IPS DF 6.9 (cell line): ENCODE results near the gene HLA-DRA.

ENCODE experiments used
- DNase-seq: peaks from one replicate; pipeline ENCODE4 v3.0.0-alpha.2; 2013; ENCODE audit warnings: low read depth, low spot score
- H3K27ac ChIP-seq: one replicate; pipeline ENCODE4 v1.5.1; 2013; ENCODE audit warnings: low read length, control low read depth
- H3K27me3 ChIP-seq: 2 replicates; pipeline ENCODE4 v1.6.1; 2013; ENCODE audit warnings: mild to moderate bottlenecking, low read length; ENCODE audit not compliant: control insufficient read depth, insufficient read depth
- H3K36me3 ChIP-seq: 2 replicates; pipeline ENCODE4 v1.6.1; 2013; ENCODE audit warnings: low read length; ENCODE audit not compliant: control insufficient read depth, insufficient read depth
- H3K4me1 ChIP-seq: 2 replicates; pipeline ENCODE4 v1.6.1; 2013; ENCODE audit warnings: low read length; ENCODE audit not compliant: control insufficient read depth, insufficient read depth
- H3K4me3 ChIP-seq: 2 replicates; pipeline ENCODE4 v1.5.1; 2013; ENCODE audit warnings: mild to moderate bottlenecking, low read length
- H3K9me3 ChIP-seq: 2 replicates; pipeline ENCODE4 v1.6.1; 2013; ENCODE audit warnings: low read length, inconsistent platforms; ENCODE audit not compliant: control insufficient read depth, insufficient read depth
- WGBS: extraction: QIAGEN DNeasy Blood & Tissue Kit; methylation state at CpG from one replicate; pipeline ENCODE4 v1.1.7; 2013; ENCODE audit warnings: mixed read lengths, missing lambda C conversion rate; ENCODE audit not compliant: insufficient read length, insufficient coverage; 5-methylcytosine and 5-hydroxymethylcytosine counted together

HLA-DRA gene

GRCh38 chr6:32439602-32440214 is at the start of gene HLA-DRA:
Gene HLA-DRA (plus strand): TSS chr6:32439887. CDS start chr6:32439951, 64 bp downstream.
- Histone ChIP-seq H3K27ac (no peak within 1 kb of the TSS), H3K4me1 (peaks cover 2% of the 10 kb centered on the region; the same call in 1 of the 2 replicates), H3K4me3 (peak within 1 kb of the TSS; percentile 15; the same call in 1 of the 2 replicates)

GRCh38 chr6:32391505-32391904 is 48.2 kb upstream of the HLA-DRA start:
- H3K4me3 ChIP-seq: no peak overlapping the region
- no peaks in the 10 kb centered on the region for H3K9me3 ChIP-seq
- H3K27ac ChIP-seq: no peak overlapping the region
- DNase-seq: no peak
- H3K4me1 ChIP-seq: no peaks in the 10 kb centered on the region
- no CpG with 5 or more reads among the region's 6 CpGs for WGBS
- H3K27me3 ChIP-seq: no peaks in the 10 kb centered on the region; the same call in 1 of the 2 replicates
- H3K36me3 ChIP-seq: no peaks in the 10 kb centered on the region

More at GRCh38 chr6:32439602-32440214, at the start of gene HLA-DRA:
- Histone ChIP-seq H3K27me3 (no peaks in the 10 kb centered on the region), H3K9me3 (no peaks in the 10 kb centered on the region; the same call in 1 of the 2 replicates), H3K36me3 (no peaks in the 10 kb centered on the region)
- 100% methylated on average over 1 of the region's 9 CpGs for WGBS
- no peak for DNase-seq

DNA sequence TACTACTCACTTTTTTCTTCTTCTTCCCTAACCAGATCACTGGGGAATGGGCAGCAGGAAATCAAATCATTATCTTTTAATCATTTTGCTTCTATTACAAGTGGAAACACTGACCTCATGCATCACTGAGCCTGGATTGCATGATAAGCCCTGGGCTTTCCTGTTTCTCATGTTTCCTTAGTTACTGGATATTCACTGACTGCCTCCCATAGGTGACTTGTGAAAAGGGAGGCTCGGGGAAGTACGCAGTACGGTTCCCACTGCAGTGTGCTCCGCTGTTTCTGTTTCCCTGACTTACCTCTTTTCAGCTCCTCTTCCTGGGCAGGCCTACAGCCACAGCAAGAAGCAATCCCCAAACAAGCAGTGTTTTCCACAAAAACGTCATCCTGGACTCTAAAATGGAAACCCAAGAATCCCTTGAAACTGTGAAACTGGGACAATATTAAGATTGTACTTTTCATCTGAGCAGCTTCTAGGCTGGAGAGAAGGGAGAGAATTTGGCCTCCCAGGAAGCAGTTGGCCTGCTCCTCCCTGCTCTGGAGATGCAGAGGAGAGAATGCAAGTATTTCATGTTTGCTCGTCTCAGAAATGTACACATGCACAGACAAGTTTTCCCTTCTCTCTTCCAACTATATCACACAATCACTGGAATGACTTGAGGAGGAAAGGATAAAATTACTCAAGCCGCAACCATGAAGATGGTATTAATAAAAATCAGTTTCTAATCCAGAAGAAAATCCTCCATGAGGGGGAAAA is 45.8 kb upstream of the HLA-DRA start:
- Histone ChIP-seq H3K4me3 (no peak overlapping the region), H3K4me1 (no peaks in the 10 kb centered on the region), H3K27me3 (no peaks in the 10 kb centered on the region; the same call in 1 of the 2 replicates), H3K27ac (no peak overlapping the region), H3K9me3 (no peaks in the 10 kb centered on the region), H3K36me3 (no peaks in the 10 kb centered on the region)
- no CpG with 5 or more reads among the region's 7 CpGs for WGBS
- DNase-seq: no peak

DNA sequence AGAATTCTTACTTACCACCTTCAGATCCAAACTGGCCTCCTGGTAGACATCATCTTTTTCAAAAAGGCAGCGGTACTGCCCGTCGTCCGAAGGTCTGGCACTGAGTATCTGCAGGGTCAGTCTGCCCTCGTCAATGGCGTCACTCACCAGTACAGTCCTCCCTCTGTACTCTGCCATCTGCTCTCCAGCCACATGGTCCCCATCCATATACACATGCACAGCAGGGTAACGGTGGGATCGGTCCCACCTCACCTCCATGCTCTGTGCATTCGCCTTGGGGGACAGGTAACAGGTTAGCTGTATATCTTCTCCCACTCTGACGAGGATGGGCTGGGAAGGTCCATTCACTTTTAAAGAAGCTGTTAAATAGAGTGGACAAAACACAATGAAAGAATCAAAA is 43.7 kb upstream of the HLA-DRA start:
- no CpG with 5 or more reads among the region's 10 CpGs for WGBS
- H3K27me3 ChIP-seq: no peaks in the 10 kb centered on the region; the same call in 1 of the 2 replicates
- H3K36me3 ChIP-seq: no peaks in the 10 kb centered on the region
- H3K27ac ChIP-seq: no peak overlapping the region
- no peak for DNase-seq
- H3K4me1 ChIP-seq: no peaks in the 10 kb centered on the region
- no peak overlapping the region for H3K4me3 ChIP-seq
- no peaks in the 10 kb centered on the region for H3K9me3 ChIP-seq

DNA sequence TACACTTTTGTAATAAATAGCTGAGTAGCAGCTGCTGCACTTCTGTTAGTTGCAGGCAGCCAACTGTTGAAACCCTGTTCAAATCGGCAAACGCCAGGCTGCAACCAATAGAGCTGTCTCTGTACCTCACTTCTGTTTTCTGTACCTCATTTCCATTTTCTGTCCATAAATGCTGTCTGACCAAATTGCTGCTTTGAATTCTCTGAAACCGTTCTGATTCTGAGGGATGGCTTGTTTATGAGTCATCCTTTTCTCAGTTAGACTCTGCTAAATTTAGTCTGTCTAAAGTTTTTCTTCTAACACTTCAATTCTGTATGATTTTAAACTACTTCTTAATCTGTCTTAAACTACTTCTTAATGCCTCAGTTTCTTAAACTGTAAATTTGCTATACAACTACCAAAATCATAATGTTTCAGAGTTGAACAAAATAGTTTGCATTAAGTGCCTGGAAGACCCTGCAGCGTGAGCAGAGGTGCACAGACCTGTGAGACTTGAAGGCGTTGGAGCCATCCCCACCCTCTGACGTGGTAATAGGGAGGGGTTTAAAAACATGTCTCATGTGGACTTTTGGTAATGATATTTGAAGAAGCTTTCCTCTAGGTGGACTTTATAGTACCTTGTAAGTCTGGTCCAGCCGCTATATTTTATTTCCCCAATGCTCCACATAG is 42.3 kb upstream of the HLA-DRA start:
- no peaks in the 10 kb centered on the region for H3K4me1 ChIP-seq
- no CpG with 5 or more reads among the region's 7 CpGs for WGBS
- H3K4me3 ChIP-seq: no peak overlapping the region
- no peaks in the 10 kb centered on the region for H3K36me3 ChIP-seq
- no peaks in the 10 kb centered on the region; the same call in 1 of the 2 replicates for H3K27me3 ChIP-seq
- no peak for DNase-seq
- H3K9me3 ChIP-seq: no peaks in the 10 kb centered on the region
- H3K27ac ChIP-seq: no peak overlapping the region

DNA sequence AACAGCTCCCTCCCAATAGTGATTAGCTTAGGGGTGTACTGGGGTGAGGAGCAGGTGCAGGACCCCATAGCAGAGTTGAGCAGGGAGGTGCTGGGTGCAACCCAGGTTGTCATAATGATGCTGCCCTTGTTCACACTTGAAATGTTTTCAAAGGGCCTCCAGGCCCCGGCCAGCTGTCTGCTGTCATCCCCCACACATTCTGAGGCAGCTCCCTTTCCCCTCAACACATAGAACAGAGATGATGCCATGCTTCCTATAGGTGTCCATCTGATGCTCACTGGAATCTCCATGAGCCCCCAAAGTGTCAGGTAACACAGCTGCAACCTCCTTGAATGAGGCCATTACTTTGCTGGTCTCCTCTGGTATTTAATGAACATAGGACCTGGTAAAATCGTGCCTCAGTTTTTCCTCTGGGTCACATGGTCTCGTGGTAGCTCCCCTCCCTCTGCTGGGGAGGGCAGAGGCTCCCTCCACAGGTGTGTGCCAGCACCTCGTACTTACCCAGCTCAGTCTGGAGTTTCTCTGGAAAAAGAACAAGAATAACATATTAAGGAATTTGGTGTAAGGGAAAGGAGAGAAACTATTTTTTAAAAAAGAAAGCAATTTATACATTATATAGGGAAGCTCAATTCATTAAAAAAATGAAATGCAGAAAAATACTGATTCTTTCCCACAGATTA is 38.3 kb upstream of the HLA-DRA start:
- DNase-seq: no peak
- no peaks in the 10 kb centered on the region for H3K4me1 ChIP-seq
- H3K4me3 ChIP-seq: no peak overlapping the region
- H3K36me3 ChIP-seq: no peaks in the 10 kb centered on the region
- no CpG with 5 or more reads among the region's 4 CpGs for WGBS
- no peaks in the 10 kb centered on the region for H3K27me3 ChIP-seq
- no peaks in the 10 kb centered on the region for H3K9me3 ChIP-seq
- no peak overlapping the region for H3K27ac ChIP-seq

GRCh38 chr6:32402812-32403211 is 36.9 kb upstream of the HLA-DRA start:
- no peak overlapping the region for H3K4me3 ChIP-seq
- no CpG with 5 or more reads among the region's 8 CpGs for WGBS
- H3K4me1 ChIP-seq: peaks cover 3% of the 10 kb centered on the region
- no peaks in the 10 kb centered on the region for H3K36me3 ChIP-seq
- no peaks in the 10 kb centered on the region for H3K9me3 ChIP-seq
- no peaks in the 10 kb centered on the region for H3K27me3 ChIP-seq
- H3K27ac ChIP-seq: no peak overlapping the region
- no peak for DNase-seq

DNA sequence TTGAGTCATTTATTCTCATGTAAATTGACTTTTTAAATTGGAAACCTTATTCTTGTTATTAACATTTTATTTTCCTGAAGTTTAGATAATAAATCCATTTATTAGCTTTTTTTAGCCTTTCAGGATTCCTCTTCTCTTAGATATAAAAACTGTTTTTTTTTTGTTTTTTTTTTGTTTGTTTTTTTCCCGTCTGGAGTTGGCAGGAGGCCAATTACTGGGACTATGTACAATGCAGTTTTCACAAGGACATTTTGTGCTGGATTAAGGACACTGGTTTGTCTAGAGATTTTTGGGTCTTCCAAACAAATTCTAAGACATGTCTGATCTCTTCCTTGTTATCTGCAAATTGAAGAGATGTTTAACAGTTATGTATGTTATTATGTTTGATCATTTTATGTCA is 34.0 kb upstream of the HLA-DRA start:
- Histone ChIP-seq H3K36me3 (no peaks in the 10 kb centered on the region), H3K27ac (no peak overlapping the region)
- no CpG with 5 or more reads among the region's 1 CpG for WGBS

DNA sequence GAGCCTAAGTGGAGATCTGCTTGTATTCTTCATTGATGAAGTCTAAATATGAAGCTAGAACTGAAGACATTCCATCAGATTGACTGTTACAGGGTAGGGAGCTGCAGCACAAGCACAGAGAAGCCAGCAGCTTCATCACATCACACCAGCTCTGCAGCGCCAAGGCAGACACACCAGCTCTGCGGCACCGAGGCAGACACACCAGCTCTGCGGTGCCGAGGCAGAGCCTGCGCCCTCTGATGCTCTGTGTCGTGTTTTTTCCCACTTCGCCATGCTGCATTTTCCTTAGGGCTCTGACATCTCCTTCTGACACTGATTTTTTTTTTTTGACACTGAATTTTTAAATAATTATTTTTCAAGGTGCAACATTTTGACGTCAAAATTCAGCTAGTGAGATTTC is 33.5 kb upstream of the HLA-DRA start:
- Histone ChIP-seq H3K9me3 (no peaks in the 10 kb centered on the region), H3K27ac (no peak overlapping the region), H3K27me3 (no peaks in the 10 kb centered on the region), H3K36me3 (no peaks in the 10 kb centered on the region), H3K4me3 (no peak overlapping the region), H3K4me1 (peaks cover 3% of the 10 kb centered on the region)
- no peak for DNase-seq
- no CpG with 5 or more reads among the region's 9 CpGs for WGBS

More for the DNA sequence above, 34.0 kb upstream of the HLA-DRA start:
- H3K9me3 ChIP-seq: no peaks in the 10 kb centered on the region
- no peaks in the 10 kb centered on the region for H3K27me3 ChIP-seq
- H3K4me3 ChIP-seq: no peak overlapping the region
- no peak for DNase-seq
- H3K4me1 ChIP-seq: peaks cover 3% of the 10 kb centered on the region

DNA sequence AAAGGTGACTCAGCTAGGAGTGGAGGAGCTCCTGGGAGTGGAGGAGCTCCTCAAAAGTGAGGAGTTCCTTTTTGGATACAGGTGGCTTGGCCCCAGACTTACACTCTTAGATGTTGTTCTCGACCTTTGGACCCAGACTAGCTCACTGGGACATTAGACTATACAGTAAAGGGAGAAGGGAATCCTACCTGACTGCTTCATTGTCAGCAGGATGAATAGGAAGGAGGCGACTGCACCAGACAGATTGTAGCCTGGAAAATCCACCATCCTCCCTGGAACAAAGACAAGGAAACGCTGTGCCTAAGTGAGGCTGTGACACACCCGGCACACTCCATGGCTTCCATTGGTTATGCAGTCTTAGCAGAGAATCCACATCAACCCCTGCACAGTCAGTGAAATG is 32.8 kb upstream of the HLA-DRA start, which contains the start of gene BTNL2:
BTNL2 (minus strand) TSS at position 325 of the 400 bp plus-strand sequence; CDS start at position 267, 58 bp downstream.
- no peaks in the 10 kb centered on the region for H3K36me3 ChIP-seq
- no peaks in the 10 kb centered on the region for H3K9me3 ChIP-seq
- H3K4me1 ChIP-seq: peaks cover 3% of the 10 kb centered on the region
- no CpG with 5 or more reads among the region's 4 CpGs for WGBS
- no peak within 1 kb of the TSS for H3K27ac ChIP-seq
- no peak within 1 kb of the TSS for H3K4me3 ChIP-seq
- no peaks in the 10 kb centered on the region for H3K27me3 ChIP-seq
- no peak for DNase-seq
